GM21786 (cell line): ENCODE measurements around the gene NEB.
"Not testable (repeated sequence)": the region's sequence is repeated elsewhere in the genome, so short reads cannot be mapped to it uniquely, and the experiment has no call there.

ENCODE experiments used
- ATAC-seq: cut with Tn5 transposase; IDR thresholded peaks from one replicate; pipeline ENCODE4 v1.9.1; 2021; ENCODE audit not compliant: unreplicated experiment

NEB gene

DNA sequence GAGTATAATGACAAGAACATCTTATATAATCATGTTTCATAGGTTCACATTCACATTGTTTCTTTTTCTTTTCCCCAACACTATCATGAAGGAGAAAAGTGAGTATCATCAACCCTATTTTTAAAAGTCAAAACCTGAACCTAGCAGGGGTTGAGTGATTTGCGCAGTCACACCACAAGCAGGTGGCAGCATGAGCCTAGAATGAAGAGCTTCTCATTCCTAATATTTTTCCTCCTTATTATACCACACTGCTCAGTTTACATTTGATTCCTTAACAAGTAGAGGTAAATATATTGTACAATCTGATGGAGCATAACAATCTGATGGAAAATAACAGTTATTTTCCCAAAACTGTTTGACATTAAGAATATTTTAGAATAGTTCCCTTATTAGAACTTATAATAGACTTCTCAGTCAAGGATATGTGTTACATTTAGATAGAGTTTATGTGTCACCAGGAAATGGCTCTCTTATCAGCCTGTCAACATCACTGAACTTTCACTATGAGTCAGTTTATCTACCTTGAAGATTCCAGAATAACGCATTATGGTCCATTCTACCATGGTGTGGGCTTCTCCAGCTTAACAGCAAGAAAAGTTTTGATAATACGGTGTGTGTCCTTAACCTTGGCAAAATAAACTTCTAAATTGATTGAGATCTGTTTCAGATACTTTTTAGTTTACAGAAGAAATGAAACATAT lies 119.5 kb downstream of the NEB start:
- no peak for ATAC-seq

DNA sequence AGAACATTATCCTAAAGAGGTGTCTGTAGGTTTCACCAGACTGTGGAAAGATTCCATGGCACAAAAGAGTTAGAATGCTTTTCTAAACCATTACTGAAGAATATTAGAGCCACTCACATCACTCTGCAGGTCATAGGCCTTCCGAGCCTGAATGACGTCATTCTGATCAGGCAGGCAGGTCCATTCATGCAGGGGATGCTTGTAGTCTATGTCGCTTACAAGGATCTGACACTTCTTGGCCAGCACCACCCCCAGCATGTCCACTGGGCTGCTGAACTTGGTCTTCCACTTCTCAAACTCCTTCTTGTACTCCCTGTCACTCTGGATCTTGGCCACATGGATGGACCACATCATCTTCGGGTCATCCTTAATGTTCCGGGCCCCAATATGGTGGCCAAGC lies 120.1 kb downstream of the NEB start:
- ATAC-seq = no peak

DNA sequence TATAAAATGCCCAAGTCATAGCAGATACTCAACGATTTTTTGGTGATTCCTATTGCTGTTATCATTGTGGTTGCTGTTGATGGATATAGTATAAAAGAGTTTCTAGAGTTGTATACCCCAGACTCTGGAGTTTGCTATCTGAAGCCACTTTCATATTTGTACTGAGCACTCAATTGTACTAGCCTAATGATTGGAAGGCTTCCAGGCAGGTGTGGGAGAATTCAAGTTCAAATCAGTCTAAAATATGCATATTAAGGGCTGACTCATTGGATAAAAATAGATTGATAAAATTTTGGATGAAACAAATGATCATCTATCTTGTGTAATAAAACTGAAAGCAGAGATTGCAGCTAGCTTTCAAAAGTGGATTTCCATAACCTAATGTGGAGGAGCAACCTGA lies 122.9 kb downstream of the NEB start:
- ATAC-seq = no peak

- ATAC-seq = no peak
Measured at GRCh38 chr2:151610310-151610709, 124.0 kb downstream of the NEB start.

- ATAC-seq = no peak
Measured at GRCh38 chr2:151609705-151610104, 124.6 kb downstream of the NEB start.

- ATAC-seq = not testable (repeated sequence)
Measured at GRCh38 chr2:151607459-151608424, 126.5 kb downstream of the NEB start.

GRCh38 chr2:151603530-151603929 lies 130.7 kb downstream of the NEB start:
- not testable (repeated sequence) for ATAC-seq

DNA sequence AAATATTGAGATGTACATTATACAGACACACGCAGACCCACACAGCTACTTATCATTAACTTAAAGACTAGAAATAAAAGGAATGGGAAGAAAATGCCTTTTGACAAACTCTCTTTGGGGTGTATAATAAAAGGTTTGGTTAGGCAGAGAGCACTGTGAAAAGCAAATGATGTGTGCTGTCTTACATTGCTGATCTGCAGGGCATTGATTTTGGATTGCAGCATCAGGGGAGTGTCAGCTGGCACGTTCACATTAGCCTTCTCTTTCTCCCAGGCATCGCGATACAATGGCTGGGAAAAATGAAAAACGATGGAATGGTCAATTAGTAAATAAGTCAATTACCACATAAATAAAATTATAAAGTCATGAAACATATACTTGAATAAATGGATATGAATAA lies 131.9 kb downstream of the NEB start:
- ATAC-seq = not testable (repeated sequence)

DNA sequence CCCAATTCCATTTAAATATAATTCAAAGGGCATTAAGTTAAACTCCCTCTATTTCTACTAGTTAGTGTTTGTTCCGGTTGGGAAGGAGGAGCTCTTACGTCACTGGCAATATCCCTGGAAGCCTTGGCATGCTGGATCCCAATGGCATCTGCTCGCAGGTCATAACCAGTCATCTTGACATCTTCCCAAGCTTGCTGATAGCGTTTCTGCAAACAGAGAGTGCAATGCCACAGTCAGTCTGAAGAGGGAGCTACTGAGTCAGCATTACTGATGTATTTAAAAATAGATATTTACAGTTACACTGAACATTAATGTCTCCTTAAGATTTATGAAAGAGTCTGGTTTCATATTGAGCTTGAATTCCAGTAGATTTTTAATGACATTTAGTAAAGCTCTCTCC lies 132.5 kb downstream of the NEB start:
- ATAC-seq = not testable (repeated sequence)

- not testable (repeated sequence) for ATAC-seq
Measured at GRCh38 chr2:151596903-151597608, 137.2 kb downstream of the NEB start.

DNA sequence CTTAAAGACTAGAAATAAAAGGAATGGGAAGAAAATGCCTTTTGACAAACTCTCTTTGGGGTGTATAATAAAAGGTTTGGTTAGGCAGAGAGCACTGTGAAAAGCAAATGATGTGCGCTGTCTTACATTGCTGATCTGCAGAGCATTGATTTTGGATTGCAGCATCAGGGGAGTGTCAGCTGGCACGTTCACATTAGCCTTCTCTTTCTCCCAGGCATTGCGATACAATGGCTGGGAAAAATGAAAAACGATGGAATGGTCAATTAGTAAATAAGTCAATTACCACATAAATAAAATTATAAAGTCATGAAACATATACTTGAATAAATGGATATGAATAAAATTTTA lies 142.4 kb downstream of the NEB start:
- ATAC-seq = not testable (repeated sequence)

- ATAC-seq = peak; percentile 53
Measured at GRCh38 chr2:151591250-151591907, 142.9 kb downstream of the NEB start.

DNA sequence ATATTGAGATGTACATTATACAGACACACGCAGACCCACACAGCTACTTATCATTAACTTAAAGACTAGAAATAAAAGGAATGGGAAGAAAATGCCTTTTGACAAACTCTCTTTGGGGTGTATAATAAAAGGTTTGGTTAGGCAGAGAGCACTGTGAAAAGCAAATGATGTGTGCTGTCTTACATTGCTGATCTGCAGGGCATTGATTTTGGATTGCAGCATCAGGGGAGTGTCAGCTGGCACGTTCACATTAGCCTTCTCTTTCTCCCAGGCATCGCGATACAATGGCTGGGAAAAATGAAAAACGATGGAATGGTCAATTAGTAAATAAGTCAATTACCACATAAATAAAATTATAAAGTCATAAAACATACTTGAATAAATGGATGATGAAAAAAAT lies 153.0 kb downstream of the NEB start:
- ATAC-seq = not testable (repeated sequence)

GRCh38 chr2:151580697-151581096 lies 153.6 kb downstream of the NEB start:
- not testable (repeated sequence) for ATAC-seq

DNA sequence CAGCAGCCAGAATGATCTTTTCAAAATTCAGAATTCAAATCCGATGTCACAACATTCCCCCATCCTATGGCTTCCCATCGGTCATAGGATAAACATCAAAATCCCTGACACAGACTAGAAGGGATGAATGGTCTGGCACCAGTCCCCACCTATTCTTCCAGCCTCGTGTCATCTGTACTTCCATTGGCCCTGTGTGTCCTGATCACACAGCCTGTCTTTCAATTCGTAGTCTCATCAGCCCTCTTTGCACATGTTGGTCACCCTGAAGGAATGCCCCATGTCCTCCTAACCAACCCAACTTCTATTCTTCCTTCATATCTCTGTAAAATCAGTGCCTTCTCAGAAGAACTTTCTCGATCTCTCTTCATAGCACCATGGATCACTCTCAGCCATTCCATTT lies 157.2 kb downstream of the NEB start:
- no peak for ATAC-seq

DNA sequence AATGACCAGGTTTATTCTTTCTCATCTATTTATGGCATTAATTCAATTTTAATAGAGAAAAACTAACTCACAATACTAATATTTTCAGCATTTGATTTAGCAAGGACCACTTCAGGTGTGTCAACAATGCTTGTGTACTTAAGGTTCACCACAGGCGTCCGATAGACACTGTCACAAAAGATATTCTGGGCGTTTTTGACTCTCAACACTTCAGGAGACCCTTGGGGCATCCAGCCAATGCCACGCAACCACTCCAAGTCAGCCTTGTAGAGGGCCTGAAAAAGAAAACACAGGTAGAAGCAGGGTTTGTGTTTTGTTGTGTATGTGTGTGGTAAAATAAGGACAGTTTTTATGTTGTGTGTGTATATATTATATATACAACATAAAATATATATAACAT lies 158.2 kb downstream of the NEB start:
- ATAC-seq = no peak

GRCh38 chr2:151575338-151575737 lies 158.9 kb downstream of the NEB start:
- no peak for ATAC-seq

DNA sequence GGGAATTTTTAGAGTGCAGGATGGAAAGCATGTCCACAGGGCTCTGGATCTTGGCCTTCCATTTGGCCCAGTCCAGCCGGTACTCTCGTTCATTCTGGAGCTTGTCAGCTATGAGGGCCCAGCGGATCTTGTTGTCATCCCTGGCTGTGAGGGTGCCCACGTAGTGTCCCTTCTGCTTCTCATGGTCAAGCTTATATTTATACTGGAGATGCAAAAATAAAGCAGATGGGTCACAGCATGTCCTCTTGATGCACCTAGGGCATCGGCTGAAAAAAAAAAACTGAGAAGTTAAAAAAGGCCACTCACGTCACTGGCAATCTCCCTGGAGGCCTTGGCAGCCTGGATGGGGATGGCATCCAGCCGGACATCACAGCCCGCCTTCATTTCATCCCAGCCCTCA lies 164.1 kb downstream of the NEB start:
- no peak for ATAC-seq

DNA sequence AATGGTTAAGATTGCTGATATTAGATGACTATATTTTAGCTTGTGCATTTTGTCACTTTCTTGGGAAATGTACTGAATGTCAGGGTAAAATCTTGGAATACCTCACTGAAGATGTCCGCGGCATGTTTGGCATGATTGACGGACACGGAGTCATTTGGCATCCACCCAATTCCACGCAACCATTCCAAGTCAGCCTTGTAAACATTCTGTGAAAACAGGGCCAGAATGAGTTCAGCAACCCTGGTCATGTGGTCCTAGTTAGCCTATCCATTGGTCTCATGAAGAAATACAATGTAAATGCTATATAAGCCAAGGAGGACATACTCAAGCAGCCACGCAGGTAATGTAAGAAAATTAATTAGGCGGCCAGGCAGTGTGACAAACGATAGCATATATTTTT lies 165.1 kb downstream of the NEB start:
- ATAC-seq = no peak

GRCh38 chr2:151568501-151568900 lies 165.8 kb downstream of the NEB start:
- ATAC-seq = no peak

- ATAC-seq = no peak
Measured at GRCh38 chr2:151567006-151567405, 167.3 kb downstream of the NEB start.
